Measurements from ENCODE around the gene ISOC1. TPM values are rescaled to one million over a fixed set of nuclear protein-coding genes. Genes with fewer than 3 reads are reported as not detected.

ISOC1 gene
- polyA plus RNA-seq, 1 donor from 2014 or later = 34.0 TPM

GRCh38 chr5:129107637-129108036, 13.1 kb downstream of the ISOC1 start:
- H3F3A ChIP-seq (ENCODE audit: insufficient read depth, low read length, poor library complexity, severe bottlenecking) = no peaks in the 10 kb centered on the region
- no peaks in the 10 kb centered on the region for H4K20me1 ChIP-seq (ENCODE audit: insufficient read depth)
- H3K79me2 ChIP-seq (replicated peaks; ENCODE audit: insufficient read depth, low read length) = no peaks in the 10 kb centered on the region
- H3K36me3 ChIP-seq (ENCODE audit: insufficient read depth, low read length) = peaks cover 1% of the 10 kb centered on the region
- no peaks in the 10 kb centered on the region for H3K9me2 ChIP-seq (ENCODE audit: insufficient read depth, low read length)
- H3K27me3 ChIP-seq (ENCODE audit: insufficient read depth, low read depth, low read length) = no peaks in the 10 kb centered on the region
- no peak overlapping the region for H3K27ac ChIP-seq (ENCODE audit: low read length)
- TF ChIP-seq SMC3 (conservative IDR thresholded peaks at IDR 0.05; ENCODE audit: poor library complexity) (no peak), REST (IDR thresholded peaks at IDR 0.05; ENCODE audit: borderline replicate concordance) (no peak), POLR2AphosphoS5 (IDR thresholded peaks at IDR 0.05) (no peak), RAD21 (conservative IDR thresholded peaks at IDR 0.05) (no peak), EP300 (conservative IDR thresholded peaks at IDR 0.05; ENCODE audit: poor library complexity, severe bottlenecking) (no peak), CTCF (IDR thresholded peaks at IDR 0.05; ENCODE audit: poor library complexity, severe bottlenecking) (no peak), EZH2 (IDR thresholded peaks at IDR 0.05; ENCODE audit: borderline replicate concordance, insufficient read depth, low read length, poor library complexity, severe bottlenecking) (no peak), MXI1 (conservative IDR thresholded peaks at IDR 0.05; ENCODE audit: poor library complexity, severe bottlenecking) (no peak), TAF1 (IDR thresholded peaks at IDR 0.05; ENCODE audit: low read depth) (no peak)
- no peak overlapping the region for H3K4me2 ChIP-seq (ENCODE audit: low read length)
- H3K4me3 ChIP-seq (ENCODE audit: low read length) = no peak overlapping the region
- no peaks in the 10 kb centered on the region for H3K9me3 ChIP-seq (ENCODE audit: low read length)
- no peak overlapping the region for H3K9ac ChIP-seq (ENCODE audit: low read length)
- no peak overlapping the region for H2AFZ ChIP-seq (ENCODE audit: low read depth, low read length)

GRCh38 chr5:129110742-129111141, 16.2 kb downstream of the ISOC1 start:
- Histone ChIP-seq H3K9me2 (ENCODE audit: insufficient read depth, low read length) (no peaks in the 10 kb centered on the region), H3K9me3 (ENCODE audit: low read length) (no peaks in the 10 kb centered on the region), H3K36me3 (ENCODE audit: insufficient read depth, low read length) (peaks cover 3% of the 10 kb centered on the region), H3K27ac (ENCODE audit: low read length) (no peak overlapping the region), H4K20me1 (ENCODE audit: insufficient read depth) (no peaks in the 10 kb centered on the region), H3F3A (ENCODE audit: insufficient read depth, low read length, poor library complexity, severe bottlenecking) (no peaks in the 10 kb centered on the region), H3K79me2 (replicated peaks; ENCODE audit: insufficient read depth, low read length) (no peaks in the 10 kb centered on the region), H3K27me3 (ENCODE audit: insufficient read depth, low read depth, low read length) (no peaks in the 10 kb centered on the region), H3K4me3 (ENCODE audit: low read length) (no peak overlapping the region), H3K9ac (ENCODE audit: low read length) (no peak overlapping the region), H2AFZ (ENCODE audit: low read depth, low read length) (no peak overlapping the region), H3K4me2 (ENCODE audit: low read length) (no peak overlapping the region)
- TF ChIP-seq EZH2 (IDR thresholded peaks at IDR 0.05; ENCODE audit: borderline replicate concordance, insufficient read depth, low read length, poor library complexity, severe bottlenecking) (no peak), REST (IDR thresholded peaks at IDR 0.05; ENCODE audit: borderline replicate concordance) (no peak), RAD21 (conservative IDR thresholded peaks at IDR 0.05) (no peak), TAF1 (IDR thresholded peaks at IDR 0.05; ENCODE audit: low read depth) (no peak), MXI1 (conservative IDR thresholded peaks at IDR 0.05; ENCODE audit: poor library complexity, severe bottlenecking) (no peak), POLR2AphosphoS5 (IDR thresholded peaks at IDR 0.05) (no peak), EP300 (conservative IDR thresholded peaks at IDR 0.05; ENCODE audit: poor library complexity, severe bottlenecking) (no peak), CTCF (IDR thresholded peaks at IDR 0.05; ENCODE audit: poor library complexity, severe bottlenecking) (no peak), SMC3 (conservative IDR thresholded peaks at IDR 0.05; ENCODE audit: poor library complexity) (no peak)

Data from neural cell (in vitro differentiated cells).